ENCODE results near the gene MRPL3.

Gene MRPL3

DNA sequence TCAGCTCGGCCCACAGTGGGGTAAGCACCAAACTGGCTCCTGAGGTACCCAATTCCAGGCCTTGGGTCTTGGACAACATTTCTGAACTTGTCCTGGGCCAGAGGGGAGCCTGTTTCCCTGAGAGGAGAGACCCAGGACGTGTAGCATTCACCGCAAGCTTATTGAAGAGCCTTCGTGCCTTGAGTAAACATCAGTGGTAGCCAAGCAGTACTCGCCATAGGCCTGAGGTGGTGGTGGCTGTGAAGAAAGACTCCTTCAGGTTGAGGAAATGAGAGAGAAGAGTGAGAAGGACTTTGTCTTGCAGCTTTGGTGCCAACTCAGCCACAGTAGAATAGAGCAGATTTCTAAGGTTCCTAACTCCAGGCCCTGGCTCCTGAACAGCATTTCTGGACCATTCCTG lies 71.0 kb downstream of the MRPL3 start:
- in situ Hi-C loops (cut with MboI; ENCODE audit: low pct_unique_long_range_greater_than_20kb, low sequenced_read_pairs), result no loop called here
- DNase-seq, result no peak

DNA sequence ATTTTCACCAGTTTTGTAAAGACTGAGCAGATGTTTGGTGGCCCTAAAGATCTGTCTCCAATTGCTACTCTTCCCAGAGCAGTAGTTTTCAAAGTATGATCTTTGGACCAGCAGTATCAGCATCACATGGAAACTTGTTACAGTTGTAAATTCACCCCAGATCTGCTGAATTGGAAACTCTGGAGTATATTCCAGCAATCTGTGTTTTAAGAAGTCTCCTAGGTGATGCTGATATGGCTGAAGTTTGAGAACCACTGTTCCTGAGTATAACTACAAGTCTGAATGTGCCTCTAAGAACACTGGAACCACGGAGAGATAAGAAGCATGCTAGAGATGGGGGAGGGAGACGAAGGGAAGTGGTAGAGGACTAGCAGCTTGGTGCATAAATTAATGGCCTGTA lies 75.5 kb downstream of the MRPL3 start:
- in situ Hi-C loops (cut with MboI; ENCODE audit: low pct_unique_long_range_greater_than_20kb, low sequenced_read_pairs), result no loop called here
- DNase-seq, result no peak

DNA sequence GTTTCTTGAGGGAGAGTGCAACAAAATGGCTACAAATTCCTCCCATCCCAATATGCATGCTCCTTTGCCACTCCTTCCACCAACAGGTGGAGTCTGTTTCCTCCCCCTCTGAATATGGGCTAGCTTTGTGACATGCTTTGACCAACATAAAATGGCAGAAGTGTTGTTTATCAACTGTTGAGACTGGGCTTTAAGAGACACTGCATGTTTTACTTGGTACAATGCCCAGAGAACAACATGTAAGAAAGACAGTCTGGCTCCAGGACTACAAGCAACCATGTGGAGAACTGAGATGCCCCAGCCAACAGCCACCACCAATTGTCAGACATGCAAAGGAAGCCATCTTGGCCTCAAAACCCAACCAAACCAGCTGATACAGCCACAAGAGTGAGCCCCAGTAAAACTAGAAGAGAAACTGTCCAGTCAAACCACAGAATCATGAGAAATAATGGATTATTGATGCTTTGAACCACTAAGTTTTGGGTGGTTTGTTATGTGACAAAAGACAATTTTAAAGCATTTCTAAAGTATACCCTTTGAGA lies 80.7 kb downstream of the MRPL3 start:
- in situ Hi-C loops (cut with MboI; ENCODE audit: low pct_unique_long_range_greater_than_20kb, low sequenced_read_pairs), result no loop called here

DNA sequence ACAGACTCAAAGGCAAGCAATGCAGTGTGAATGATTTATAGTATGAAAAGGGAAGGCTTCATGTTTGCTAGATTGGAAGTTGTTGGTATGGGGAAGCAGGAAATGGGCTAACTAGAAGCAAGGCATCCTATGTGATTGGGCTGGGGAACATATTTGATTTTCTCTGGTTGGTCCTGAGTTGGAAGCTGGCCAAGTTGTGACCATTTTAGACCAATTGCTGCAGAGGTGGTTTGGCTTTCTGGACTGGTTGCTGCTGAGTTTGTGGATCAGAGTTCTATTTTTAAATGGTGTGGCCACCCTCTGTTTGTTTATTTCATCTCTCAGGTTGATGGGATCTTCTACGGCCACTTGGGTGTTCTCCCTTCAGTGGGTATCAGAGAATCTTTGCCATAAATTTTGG lies 81.5 kb downstream of the MRPL3 start:
- in situ Hi-C loops (cut with MboI; ENCODE audit: low pct_unique_long_range_greater_than_20kb, low sequenced_read_pairs), result no loop called here

More for the DNA sequence above, 80.7 kb downstream of the MRPL3 start:
- no peak for DNase-seq

DNA sequence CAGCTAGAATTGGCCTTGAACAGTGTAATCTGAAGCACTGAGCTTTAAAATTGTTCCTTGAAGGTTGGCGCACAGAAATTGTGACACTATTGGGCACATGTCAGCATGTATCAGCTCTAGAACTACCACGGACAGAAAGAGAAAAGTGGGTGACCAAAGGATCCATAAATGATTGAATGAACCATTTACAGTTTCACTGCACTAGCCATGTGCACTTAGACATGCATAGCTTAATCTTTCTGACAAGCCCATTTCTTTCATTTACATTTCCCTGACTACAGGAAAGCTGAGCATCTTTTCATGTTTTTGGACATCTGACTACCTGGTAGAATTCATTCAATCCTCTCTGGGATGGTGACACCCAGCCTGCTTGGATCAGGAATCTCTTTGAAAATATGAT lies 85.0 kb downstream of the MRPL3 start:
- in situ Hi-C loops (cut with MboI; ENCODE audit: low pct_unique_long_range_greater_than_20kb, low sequenced_read_pairs), result no loop called here
- no peak for DNase-seq

More for the DNA sequence above, 81.5 kb downstream of the MRPL3 start:
- DNase-seq, result no peak
